MM.1S (cell line): ENCODE measurements around the gene ALDH16A1.

Experiments used
- CTCF ChIP-seq: fragments of 300-600 bp; sonication (generic); IDR thresholded peaks from 2 replicates; pipeline ENCODE4 v1.5.1; 2016; ENCODE audit warnings: antibody characterized with exemption, low read length, mixed read lengths
- EZH2 ChIP-seq: fragments of 300-600 bp; sonication (generic); optimal IDR thresholded peaks from 2 replicates; pipeline ENCODE3; 2017; ENCODE audit warnings: low read depth, mild to moderate bottlenecking, antibody characterized with exemption, low read length, mixed read lengths
- EZH2phosphoT487 ChIP-seq: fragments of 300-600 bp; sonication (generic); IDR thresholded peaks from 2 replicates; pipeline ENCODE4 v1.6.1; 2018; ENCODE audit warnings: antibody characterized with exemption, low read length

GRCh38 chr19:49407482-49408015 is 45.5 kb upstream of the ALDH16A1 start:
- no peak for TF ChIP-seq CTCF
- TF ChIP-seq EZH2phosphoT487 = no peak
- no peak for TF ChIP-seq EZH2
